GM19193 (cell line): Measurements from ENCODE around the gene BMP7.

Experiments used
- POLR2A ChIP-seq: IDR thresholded peaks from 4 replicates; pipeline ENCODE4 v1.6.1; 2011; ENCODE audit not compliant: insufficient read depth, insufficient read length; ENCODE audit errors: extremely low read depth

Gene BMP7

GRCh38 chr20:57249772-57250171 lies 16.7 kb downstream of the BMP7 start:
- TF ChIP-seq POLR2A, result no peak

- no peak for TF ChIP-seq POLR2A
Observed at GRCh38 chr20:57249073-57249472, 17.4 kb downstream of the BMP7 start.

GRCh38 chr20:57248132-57248797 lies 18.2 kb downstream of the BMP7 start:
- TF ChIP-seq POLR2A, result no peak

GRCh38 chr20:57247292-57247965 lies 19.0 kb downstream of the BMP7 start:
- no peak for TF ChIP-seq POLR2A

- no peak for TF ChIP-seq POLR2A
Observed at GRCh38 chr20:57245997-57246396, 20.4 kb downstream of the BMP7 start.

GRCh38 chr20:57244627-57245214 lies 21.7 kb downstream of the BMP7 start:
- TF ChIP-seq POLR2A, result no peak

- no peak for TF ChIP-seq POLR2A
Observed at GRCh38 chr20:57244221-57244585, 22.2 kb downstream of the BMP7 start.

- no peak for TF ChIP-seq POLR2A
Observed at GRCh38 chr20:57243480-57244220, 22.8 kb downstream of the BMP7 start.

- no peak for TF ChIP-seq POLR2A
Observed at GRCh38 chr20:57242414-57242813, 24.0 kb downstream of the BMP7 start.

GRCh38 chr20:57241363-57241991 lies 25.0 kb downstream of the BMP7 start:
- no peak for TF ChIP-seq POLR2A

GRCh38 chr20:57240581-57241362 lies 25.7 kb downstream of the BMP7 start:
- no peak for TF ChIP-seq POLR2A

- no peak for TF ChIP-seq POLR2A
Observed at GRCh38 chr20:57238089-57238488, 28.4 kb downstream of the BMP7 start.

- TF ChIP-seq POLR2A, result no peak
Observed at GRCh38 chr20:57237585-57237953, 28.9 kb downstream of the BMP7 start.

- TF ChIP-seq POLR2A, result no peak
Observed at GRCh38 chr20:57236813-57237584, 29.4 kb downstream of the BMP7 start.
